ENCODE data around the gene S100A5. TPM values are rescaled to one million over a fixed set of nuclear protein-coding genes. Genes with fewer than 3 reads are reported as not detected.

Gene S100A5
- total and polyA plus RNA-seq, 7 experiments from 2014 or later: 0.78 to 2.0 (median 1.2) TPM; not detected in 2

DNA sequence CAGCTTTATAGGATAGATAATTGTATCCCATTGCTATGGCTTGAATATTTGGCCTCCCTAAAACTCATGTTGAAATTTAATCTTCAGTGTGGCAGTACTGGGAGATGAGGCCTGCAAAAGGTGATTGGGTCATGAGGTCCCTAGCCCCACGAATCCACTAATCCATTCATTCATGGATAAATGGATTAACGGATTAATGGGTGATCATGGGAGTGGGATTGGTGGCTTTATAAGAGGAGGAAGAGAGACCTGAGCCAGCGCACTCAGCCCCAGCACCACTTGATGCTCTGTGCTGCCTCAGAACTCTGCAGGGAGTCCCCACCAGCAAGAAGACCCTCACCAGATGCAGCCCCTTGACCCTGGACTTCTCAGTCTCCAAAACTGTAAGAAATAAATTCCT, 37.0 kb downstream of the S100A5 start:
- ChIA-PET POLR2A (no interaction called here), CTCF (no interaction called here)
- Mint-ChIP-seq H3K4me3 (no peak overlapping the region), H3K27me3 (peaks cover 5 to 23% (median 12%) of the 10 kb centered on the region in 5 donors), H3K4me1 (peaks cover 0 to 1% (median 0%) of the 10 kb centered on the region in 7 donors), H3K9me3 (peaks cover 0 to 1% (median 0%) of the 10 kb centered on the region in 11 donors), H3K27ac (no peak overlapping the region), H3K36me3 (no peaks in the 10 kb centered on the region)
- DNase-seq (no peak), ATAC-seq (no peak)
- H3K27ac ChIP-seq (ENCODE audit: low read depth, low read length): no peak overlapping the region
- H3K36me3 ChIP-seq (ENCODE audit: control insufficient read depth in 2 of 3, insufficient read depth in 3 of 3, low read length in 3 of 3): no peaks in the 10 kb centered on the region
- no peaks in the 10 kb centered on the region for H3K4me1 ChIP-seq (ENCODE audit: control insufficient read depth in 2 of 2, insufficient read depth in 2 of 2, low read length in 2 of 2)
- H3K4me3 ChIP-seq (ENCODE audit: low read length): no peak overlapping the region
- no peaks in the 10 kb centered on the region for H3K9me3 ChIP-seq (ENCODE audit: control insufficient read depth in 2 of 3, low read length in 3 of 3)
- no peaks in the 10 kb centered on the region for H3K27me3 ChIP-seq (ENCODE audit: control insufficient read depth in 2 of 2, insufficient read depth in 2 of 2, low read length in 2 of 2)
- intact Hi-C loops (cut with micrococcal nuclease): no loop called here

DNA sequence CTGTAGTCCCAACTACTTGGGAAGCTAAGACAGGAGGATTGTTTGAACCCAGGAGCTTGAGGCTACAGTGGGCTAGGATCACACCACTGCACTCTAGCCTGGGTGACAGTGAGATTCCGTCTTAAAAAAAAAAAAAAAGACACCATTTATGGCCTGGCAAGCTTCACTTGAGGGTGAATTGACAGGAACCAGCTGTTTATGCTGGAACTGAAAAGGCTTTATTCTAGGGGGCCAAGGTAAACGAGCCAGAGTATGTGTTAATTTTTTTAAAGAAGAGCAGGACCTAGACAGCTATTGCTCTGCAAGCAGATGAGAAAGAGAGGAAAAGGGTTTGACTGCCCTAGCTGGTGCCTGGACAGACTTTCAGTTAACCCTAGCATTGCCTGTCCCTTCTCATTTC, 42.0 kb downstream of the S100A5 start:
- intact Hi-C loops (cut with micrococcal nuclease): no loop called here
- Histone ChIP-seq H3K9me3 (ENCODE audit: control insufficient read depth in 2 of 3, low read length in 3 of 3) (no peaks in the 10 kb centered on the region), H3K36me3 (ENCODE audit: control insufficient read depth in 2 of 3, insufficient read depth in 3 of 3, low read length in 3 of 3) (no peaks in the 10 kb centered on the region), H3K27ac (ENCODE audit: low read depth, low read length) (no peak overlapping the region), H3K4me1 (ENCODE audit: control insufficient read depth in 2 of 2, insufficient read depth in 2 of 2, low read length in 2 of 2) (no peaks in the 10 kb centered on the region), H3K4me3 (ENCODE audit: low read length) (no peak overlapping the region), H3K27me3 (ENCODE audit: control insufficient read depth in 2 of 2, insufficient read depth in 2 of 2, low read length in 2 of 2) (peaks cover 0 to 3% of the 10 kb centered on the region in 2 donors)
- POLR2A ChIA-PET: no interaction called here
- Mint-ChIP-seq H3K4me3 (no peak overlapping the region), H3K27ac (no peak overlapping the region), H3K27me3 (peaks cover 10 to 47% (median 16%) of the 10 kb centered on the region in 5 donors), H3K36me3 (no peaks in the 10 kb centered on the region), H3K4me1 (peaks cover 0 to 3% (median 0%) of the 10 kb centered on the region in 7 donors), H3K9me3 (peaks cover 0 to 3% (median 0%) of the 10 kb centered on the region in 11 donors)
- CTCF ChIA-PET: interaction anchor here (1.9 kb wide), 1 partner anchor 147 kb away, joined by 4 read pairs; no protein-coding TSS in a partner anchor
- DNase-seq (no peak), ATAC-seq (no peak)

DNA sequence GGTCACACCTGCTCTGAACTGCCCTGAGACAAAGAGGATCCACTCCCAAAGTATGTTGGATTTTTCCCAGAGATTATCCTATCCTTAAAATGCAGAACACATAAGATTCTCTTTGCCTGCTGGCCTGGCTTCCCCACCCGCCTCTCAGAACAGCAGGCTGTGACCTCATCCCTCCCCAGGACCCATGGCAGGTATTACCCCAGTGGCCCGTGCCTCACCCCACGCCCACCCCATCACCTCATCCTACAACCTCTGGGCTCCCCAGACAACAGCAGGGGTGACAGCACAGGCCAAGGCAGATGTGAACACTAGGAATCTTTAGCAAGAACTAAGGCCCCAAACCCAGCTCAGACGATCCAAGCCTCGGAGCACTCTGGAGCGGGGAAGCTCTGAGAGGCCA, 45.2 kb downstream of the S100A5 start:
- H3K4me3 Mint-ChIP-seq: no peak overlapping the region
- ATAC-seq (no peak), DNase-seq (no peak)
- Histone ChIP-seq H3K4me1 (ENCODE audit: control insufficient read depth in 2 of 2, insufficient read depth in 2 of 2, low read length in 2 of 2) (no peaks in the 10 kb centered on the region), H3K36me3 (ENCODE audit: control insufficient read depth in 2 of 3, insufficient read depth in 3 of 3, low read length in 3 of 3) (no peaks in the 10 kb centered on the region), H3K9me3 (ENCODE audit: control insufficient read depth in 2 of 3, low read length in 3 of 3) (no peaks in the 10 kb centered on the region), H3K27ac (ENCODE audit: low read depth, low read length) (no peak overlapping the region), H3K4me3 (ENCODE audit: low read length) (no peak overlapping the region), H3K27me3 (ENCODE audit: control insufficient read depth in 2 of 2, insufficient read depth in 2 of 2, low read length in 2 of 2) (peaks cover 0 to 3% of the 10 kb centered on the region in 2 donors)
- ChIA-PET CTCF (interaction anchor here (1.0 to 6.2 kb wide), 8 partner anchors 10 to 145 kb away, joined by 3 to 51 read pairs (median 4); no protein-coding TSS in a partner anchor), POLR2A (no interaction called here)
- no peaks in the 10 kb centered on the region for H3K36me3 Mint-ChIP-seq
- intact Hi-C loops (cut with micrococcal nuclease): loop anchor here (1.0 to 2.0 kb wide), 2 partner anchors 95 to 143 kb away; no protein-coding TSS in a partner anchor
- H3K4me1 Mint-ChIP-seq: peaks cover 0 to 5% (median 0%) of the 10 kb centered on the region in 7 donors
- H3K9me3 Mint-ChIP-seq: peaks cover 0 to 2% (median 0%) of the 10 kb centered on the region in 11 donors
- H3K27me3 Mint-ChIP-seq: peaks cover 9 to 49% (median 21%) of the 10 kb centered on the region in 5 donors
- no peak overlapping the region for H3K27ac Mint-ChIP-seq

DNA sequence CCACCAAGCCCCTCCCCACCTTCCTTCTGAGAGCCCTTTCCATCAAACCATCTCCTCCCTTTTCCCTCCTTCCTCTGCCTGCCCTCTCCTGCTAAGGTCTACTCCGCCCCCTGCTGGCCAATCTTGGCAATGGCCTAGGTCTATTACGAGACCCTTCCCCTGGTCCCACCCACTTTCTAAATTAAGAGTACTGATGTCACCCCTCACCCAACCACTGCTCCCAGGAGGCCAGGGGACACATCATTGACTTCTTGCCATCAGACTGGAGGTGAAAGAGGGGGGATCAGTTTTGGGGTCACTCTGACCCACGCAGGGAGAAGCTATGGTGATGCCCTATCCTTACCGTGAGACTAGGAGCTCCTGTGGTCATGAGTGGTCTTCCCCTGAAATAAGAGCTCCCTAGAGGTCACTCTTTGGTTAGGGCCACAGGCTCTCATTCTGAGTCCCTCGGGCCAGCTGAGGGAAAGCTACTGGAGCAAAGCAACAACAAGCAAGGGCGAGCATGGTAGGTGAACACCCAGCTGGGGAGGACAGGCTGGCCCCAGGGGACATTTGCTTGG, 45.7 kb downstream of the S100A5 start:
- ATAC-seq (peak; percentile 84), DNase-seq (peak; percentile 40 to 78 (median 58))
- no peaks in the 10 kb centered on the region for H3K36me3 ChIP-seq (ENCODE audit: control insufficient read depth in 2 of 3, insufficient read depth in 3 of 3, low read length in 3 of 3)
- ChIA-PET POLR2A (no interaction called here), CTCF (interaction anchor here (0.6 to 6.2 kb wide), 14 partner anchors 9 to 149 kb away, joined by 3 to 51 read pairs (median 4); no protein-coding TSS in a partner anchor)
- Mint-ChIP-seq H3K4me3 (no peak overlapping the region), H3K36me3 (no peaks in the 10 kb centered on the region), H3K27ac (no peak overlapping the region), H3K27me3 (peaks cover 9 to 45% (median 21%) of the 10 kb centered on the region in 5 donors), H3K9me3 (peaks cover 0 to 2% (median 0%) of the 10 kb centered on the region in 11 donors), H3K4me1 (peaks cover 0 to 8% (median 0%) of the 10 kb centered on the region in 7 donors)
- peaks cover 0 to 3% of the 10 kb centered on the region in 2 donors for H3K27me3 ChIP-seq (ENCODE audit: control insufficient read depth in 2 of 2, insufficient read depth in 2 of 2, low read length in 2 of 2)
- no peak overlapping the region for H3K4me3 ChIP-seq (ENCODE audit: low read length)
- intact Hi-C loops (cut with micrococcal nuclease): loop anchor here (1.0 to 2.0 kb wide), 2 partner anchors 94 to 143 kb away; no protein-coding TSS in a partner anchor
- no peaks in the 10 kb centered on the region for H3K9me3 ChIP-seq (ENCODE audit: control insufficient read depth in 2 of 3, low read length in 3 of 3)
- no peaks in the 10 kb centered on the region for H3K4me1 ChIP-seq (ENCODE audit: control insufficient read depth in 2 of 2, insufficient read depth in 2 of 2, low read length in 2 of 2)
- H3K27ac ChIP-seq (ENCODE audit: low read depth, low read length): no peak overlapping the region

DNA sequence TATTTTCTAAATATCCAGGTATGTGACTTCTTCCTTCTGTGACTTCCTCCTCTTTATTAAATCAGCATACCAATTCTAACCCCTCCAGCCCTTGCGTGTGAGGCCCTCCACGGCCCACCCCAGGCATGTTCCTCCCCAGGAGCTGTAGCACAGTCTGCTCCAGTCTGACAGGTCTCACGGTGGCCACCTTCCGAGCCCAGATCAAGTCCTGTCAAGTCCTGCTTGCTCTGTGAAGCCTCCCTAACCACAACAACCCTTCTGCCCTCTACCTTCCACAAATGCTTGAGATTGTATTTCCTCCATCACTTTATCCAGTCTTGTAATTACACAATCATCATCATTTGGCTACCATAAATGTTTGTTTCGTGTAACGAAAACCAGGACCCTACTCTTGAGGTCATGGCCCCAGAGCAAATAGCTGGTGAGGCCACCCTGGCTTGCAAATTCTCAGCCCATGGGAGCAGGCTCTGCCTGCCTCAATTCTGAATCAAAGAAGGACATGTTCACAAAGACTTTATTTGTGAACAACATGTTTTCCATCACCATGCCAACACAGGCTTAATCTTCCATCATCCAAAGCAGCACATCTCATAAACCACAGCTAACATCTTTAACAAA, 47.3 kb downstream of the S100A5 start:
- Histone ChIP-seq H3K36me3 (ENCODE audit: control insufficient read depth in 2 of 3, insufficient read depth in 3 of 3, low read length in 3 of 3) (no peaks in the 10 kb centered on the region), H3K27ac (ENCODE audit: low read depth, low read length) (no peak overlapping the region), H3K4me3 (ENCODE audit: low read length) (no peak overlapping the region), H3K4me1 (ENCODE audit: control insufficient read depth in 2 of 2, insufficient read depth in 2 of 2, low read length in 2 of 2) (no peaks in the 10 kb centered on the region), H3K27me3 (ENCODE audit: control insufficient read depth in 2 of 2, insufficient read depth in 2 of 2, low read length in 2 of 2) (peaks cover 0 to 3% of the 10 kb centered on the region in 2 donors), H3K9me3 (ENCODE audit: control insufficient read depth in 2 of 3, low read length in 3 of 3) (no peaks in the 10 kb centered on the region)
- ChIA-PET POLR2A (no interaction called here), CTCF (interaction anchor here (1.2 to 6.2 kb wide), 5 partner anchors 28 to 147 kb away, joined by 4 to 51 read pairs (median 4); no protein-coding TSS in a partner anchor)
- Mint-ChIP-seq H3K27me3 (peaks cover 3 to 32% (median 9%) of the 10 kb centered on the region in 5 donors), H3K4me1 (peaks cover 0 to 8% (median 0%) of the 10 kb centered on the region in 7 donors), H3K27ac (peak overlapping the region in 1 of 9 donors; percentile 22), H3K4me3 (no peak overlapping the region), H3K9me3 (peaks cover 0 to 2% (median 0%) of the 10 kb centered on the region in 11 donors), H3K36me3 (no peaks in the 10 kb centered on the region)
- no peak for DNase-seq
- no peak for ATAC-seq
- intact Hi-C loops (cut with micrococcal nuclease): no loop called here

DNA sequence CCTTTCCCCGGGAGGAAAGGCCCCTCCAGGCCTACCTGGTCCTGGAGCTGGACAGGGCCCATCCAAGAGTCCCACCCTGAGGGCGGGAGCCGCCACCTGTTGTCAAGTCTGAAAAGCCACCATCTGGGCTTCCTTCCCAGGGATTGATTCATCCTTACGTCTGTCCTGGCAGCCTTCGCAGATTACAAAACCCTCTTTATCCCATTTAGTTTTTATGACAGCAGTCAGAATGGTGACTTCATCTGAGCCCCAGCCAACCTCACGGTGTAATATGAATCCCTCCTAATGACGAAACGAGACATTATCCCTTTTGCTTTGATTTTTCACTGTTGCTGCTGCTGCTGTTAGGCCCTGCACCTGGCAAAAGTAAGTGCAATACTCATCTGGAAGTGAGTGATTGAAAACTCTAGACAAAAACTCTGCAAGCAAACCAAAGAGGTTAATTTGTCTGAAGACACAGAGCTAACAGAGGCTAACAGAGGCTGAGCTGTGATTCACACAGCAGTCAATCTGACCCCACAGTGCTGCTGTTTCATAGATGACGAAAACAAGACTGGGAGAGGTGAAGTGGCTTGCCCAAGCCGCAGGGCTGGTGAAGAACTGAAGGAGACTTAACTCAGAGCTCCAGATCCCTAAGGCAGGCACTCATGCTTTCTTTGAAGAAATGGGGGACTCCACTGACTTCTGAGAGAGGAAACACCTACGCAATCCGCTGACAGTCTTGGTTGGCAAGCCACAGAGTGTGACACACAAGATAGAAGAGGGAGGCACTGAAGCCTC, 50.3 kb downstream of the S100A5 start:
- Mint-ChIP-seq H3K4me3 (no peak overlapping the region), H3K4me1 (peaks cover 0 to 8% (median 0%) of the 10 kb centered on the region in 7 donors), H3K9me3 (no peaks in the 10 kb centered on the region), H3K27ac (peak overlapping the region in 1 of 9 donors; percentile 68), H3K36me3 (no peaks in the 10 kb centered on the region), H3K27me3 (peaks cover 6 to 28% (median 14%) of the 10 kb centered on the region in 5 donors)
- DNase-seq: peak in 1 of 9 donors; percentile 41
- ChIA-PET CTCF (interaction anchor here (0.6 to 6.2 kb wide), 2 partner anchors 11 to 137 kb away, joined by 3 to 51 read pairs; no protein-coding TSS in a partner anchor), POLR2A (no interaction called here)
- no peaks in the 10 kb centered on the region for H3K36me3 ChIP-seq (ENCODE audit: control insufficient read depth in 2 of 3, insufficient read depth in 3 of 3, low read length in 3 of 3)
- intact Hi-C loops (cut with micrococcal nuclease): no loop called here
- H3K27ac ChIP-seq (ENCODE audit: low read depth, low read length): no peak overlapping the region
- H3K9me3 ChIP-seq (ENCODE audit: control insufficient read depth in 2 of 3, low read length in 3 of 3): no peaks in the 10 kb centered on the region
- no peaks in the 10 kb centered on the region for H3K4me1 ChIP-seq (ENCODE audit: control insufficient read depth in 2 of 2, insufficient read depth in 2 of 2, low read length in 2 of 2)
- ATAC-seq: peak; percentile 54
- H3K4me3 ChIP-seq (ENCODE audit: low read length): no peak overlapping the region
- H3K27me3 ChIP-seq (ENCODE audit: control insufficient read depth in 2 of 2, insufficient read depth in 2 of 2, low read length in 2 of 2): peaks cover 0 to 3% of the 10 kb centered on the region in 2 donors

Measured in naive thymus-derived CD4-positive, alpha-beta T cell (primary cell).